ENCODE results near the gene ARGFX. TPM values are rescaled to one million over a fixed set of nuclear protein-coding genes. Genes with fewer than 3 reads are reported as not detected.

Gene ARGFX
- total RNA-seq = not detected in 2 replicates

DNA sequence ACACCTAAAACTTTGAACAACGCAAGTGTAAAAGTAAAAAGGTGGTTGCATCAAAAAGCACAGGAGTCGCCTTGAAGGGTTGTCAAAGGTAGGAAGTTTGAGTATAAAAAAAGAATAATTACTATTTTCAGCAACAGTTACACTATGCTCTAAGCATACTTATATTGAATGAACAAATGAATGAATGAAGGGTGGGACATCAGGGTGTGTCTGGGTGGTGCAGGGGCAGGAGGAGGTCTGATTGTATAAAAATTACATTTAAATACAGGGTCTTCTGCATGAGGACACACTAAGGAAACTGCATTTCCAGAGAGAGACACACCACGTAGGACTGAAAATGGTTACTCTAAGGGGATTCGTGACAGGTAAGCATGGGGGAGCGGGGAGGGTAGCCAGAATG, at the start of gene ARGFX:
Gene ARGFX (plus strand): TSS at position 301 of the 400 bp plus-strand sequence. CDS start 2,765 bp downstream, outside the sequence.
- ChIA-PET CTCF (no interaction called here), POLR2A (no interaction called here)
- H3K27ac Mint-ChIP-seq = no peak within 1 kb of the TSS
- H3K36me3 Mint-ChIP-seq (ENCODE audit: low read depth) = no peaks in the 10 kb centered on the region
- no peaks in the 10 kb centered on the region for H3K27me3 Mint-ChIP-seq
- H3K4me3 Mint-ChIP-seq = no peak within 1 kb of the TSS
- ATAC-seq (ENCODE audit: low read depth) (no peak), DNase-seq (no peak)
- no peaks in the 10 kb centered on the region for H3K4me1 Mint-ChIP-seq
- intact Hi-C loops (cut with micrococcal nuclease) = no loop called here
- TF ChIP-seq, protein P1, sequence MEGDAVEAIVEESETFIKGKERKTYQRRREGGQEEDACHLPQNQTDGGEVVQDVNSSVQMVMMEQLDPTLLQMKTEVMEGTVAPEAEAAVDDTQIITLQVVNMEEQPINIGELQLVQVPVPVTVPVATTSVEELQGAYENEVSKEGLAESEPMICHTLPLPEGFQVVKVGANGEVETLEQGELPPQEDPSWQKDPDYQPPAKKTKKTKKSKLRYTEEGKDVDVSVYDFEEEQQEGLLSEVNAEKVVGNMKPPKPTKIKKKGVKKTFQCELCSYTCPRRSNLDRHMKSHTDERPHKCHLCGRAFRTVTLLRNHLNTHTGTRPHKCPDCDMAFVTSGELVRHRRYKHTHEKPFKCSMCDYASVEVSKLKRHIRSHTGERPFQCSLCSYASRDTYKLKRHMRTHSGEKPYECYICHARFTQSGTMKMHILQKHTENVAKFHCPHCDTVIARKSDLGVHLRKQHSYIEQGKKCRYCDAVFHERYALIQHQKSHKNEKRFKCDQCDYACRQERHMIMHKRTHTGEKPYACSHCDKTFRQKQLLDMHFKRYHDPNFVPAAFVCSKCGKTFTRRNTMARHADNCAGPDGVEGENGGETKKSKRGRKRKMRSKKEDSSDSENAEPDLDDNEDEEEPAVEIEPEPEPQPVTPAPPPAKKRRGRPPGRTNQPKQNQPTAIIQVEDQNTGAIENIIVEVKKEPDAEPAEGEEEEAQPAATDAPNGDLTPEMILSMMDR (IDR thresholded peaks at IDR 0.05) = no peak
- no peaks in the 10 kb centered on the region for H3K9me3 Mint-ChIP-seq

DNA sequence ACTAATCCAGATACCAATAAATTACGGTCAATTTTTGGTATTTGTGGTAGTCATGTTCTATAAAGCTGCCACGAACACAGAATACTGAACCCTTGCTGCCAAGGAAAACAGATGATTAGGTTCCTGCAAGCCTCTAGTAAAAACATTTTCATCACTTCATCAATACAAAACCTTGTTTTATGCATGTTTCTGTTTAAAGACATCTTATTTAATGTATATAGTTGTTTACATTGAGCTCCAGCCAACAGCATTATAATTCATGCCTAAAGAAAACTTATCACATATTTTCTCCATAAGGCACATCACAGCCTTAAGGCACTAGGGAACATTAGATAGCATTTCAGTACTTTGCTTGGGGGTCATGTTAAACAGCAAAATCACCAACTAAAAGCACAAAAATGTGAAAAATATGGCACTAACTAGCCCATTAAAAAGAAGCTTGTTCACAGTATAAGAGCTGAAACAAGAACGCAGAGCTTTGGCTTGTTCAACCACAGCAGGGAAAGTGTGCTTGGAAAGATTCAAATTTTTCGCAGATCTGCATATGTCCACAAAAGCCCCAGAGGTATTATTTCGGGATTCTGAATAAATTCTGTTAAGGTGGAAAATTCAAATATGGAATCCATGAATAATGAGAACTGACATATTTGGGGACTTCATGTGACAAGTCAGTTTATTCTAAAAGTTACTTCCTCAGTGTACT, 49.6 kb upstream of the ARGFX start:
- no peak overlapping the region for H3K27ac Mint-ChIP-seq
- no peaks in the 10 kb centered on the region for H3K4me1 Mint-ChIP-seq
- no peaks in the 10 kb centered on the region for H3K27me3 Mint-ChIP-seq
- no peak for ATAC-seq (ENCODE audit: low read depth)
- ChIA-PET POLR2A (no interaction called here), CTCF (no interaction called here)
- intact Hi-C loops (cut with micrococcal nuclease) = no loop called here
- no peak overlapping the region for H3K4me3 Mint-ChIP-seq
- H3K36me3 Mint-ChIP-seq (ENCODE audit: low read depth) = peaks cover 3% of the 10 kb centered on the region
- DNase-seq = no peak
- H3K9me3 Mint-ChIP-seq = peaks cover 10% of the 10 kb centered on the region
- TF ChIP-seq, protein P1 (IDR thresholded peaks at IDR 0.05) = no peak

DNA sequence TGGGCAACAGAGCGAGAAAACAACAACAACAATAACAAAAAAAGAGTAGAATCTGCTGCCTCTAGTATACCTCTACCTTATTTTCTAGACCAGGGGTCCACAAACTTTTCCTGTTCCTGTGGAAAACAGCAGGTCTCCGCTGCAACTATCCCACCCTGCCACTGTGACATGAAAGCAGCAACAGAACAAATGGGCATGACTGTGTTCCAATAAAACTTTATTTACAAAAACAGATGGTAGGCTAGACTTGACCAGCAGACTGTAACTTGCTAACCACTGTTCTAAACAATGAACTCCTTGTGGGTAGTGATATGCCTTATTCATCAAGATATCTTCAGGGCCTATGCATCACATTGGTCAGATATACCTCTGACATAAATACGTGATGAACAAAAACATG, 47.2 kb upstream of the ARGFX start:
- Mint-ChIP-seq H3K27me3 (no peaks in the 10 kb centered on the region), H3K4me3 (no peak overlapping the region), H3K27ac (no peak overlapping the region), H3K4me1 (no peaks in the 10 kb centered on the region), H3K36me3 (ENCODE audit: low read depth) (no peaks in the 10 kb centered on the region), H3K9me3 (peaks cover 7% of the 10 kb centered on the region)
- POLR2A ChIA-PET = no interaction called here
- DNase-seq (no peak), ATAC-seq (ENCODE audit: low read depth) (no peak)
- intact Hi-C loops (cut with micrococcal nuclease) = no loop called here
- TF ChIP-seq, protein P1 (IDR thresholded peaks at IDR 0.05) = no peak
- CTCF ChIA-PET = no interaction called here

DNA sequence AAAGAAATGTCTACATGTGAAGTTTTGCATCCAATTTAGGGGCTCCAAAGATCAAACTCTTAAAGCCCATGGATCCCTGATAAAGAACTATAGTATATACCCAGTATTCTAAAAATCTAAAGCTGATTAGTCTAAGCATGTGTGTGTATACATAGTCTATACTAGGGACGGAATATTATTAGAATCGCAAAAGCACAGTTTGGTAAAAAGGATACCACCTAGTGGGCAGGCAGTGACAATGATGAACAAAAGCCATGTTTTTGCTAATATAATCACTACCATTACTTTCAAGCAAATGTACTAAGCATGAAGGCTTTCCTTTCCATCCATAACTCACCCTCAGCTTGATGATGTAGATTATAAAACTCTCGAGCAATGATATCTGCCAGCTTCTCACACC, 38.4 kb upstream of the ARGFX start:
- no peaks in the 10 kb centered on the region for H3K4me1 Mint-ChIP-seq
- intact Hi-C loops (cut with micrococcal nuclease) = loop anchor here (2.0 kb wide), 1 partner anchor 969 kb away; no protein-coding TSS in a partner anchor
- H3K27me3 Mint-ChIP-seq = no peaks in the 10 kb centered on the region
- no peaks in the 10 kb centered on the region for H3K36me3 Mint-ChIP-seq (ENCODE audit: low read depth)
- POLR2A ChIA-PET = no interaction called here
- no peak overlapping the region for H3K27ac Mint-ChIP-seq
- ATAC-seq (ENCODE audit: low read depth) (no peak), DNase-seq (no peak)
- CTCF ChIA-PET = no interaction called here
- TF ChIP-seq, protein P1 (IDR thresholded peaks at IDR 0.05) = no peak
- H3K9me3 Mint-ChIP-seq = no peaks in the 10 kb centered on the region
- no peak overlapping the region for H3K4me3 Mint-ChIP-seq

DNA sequence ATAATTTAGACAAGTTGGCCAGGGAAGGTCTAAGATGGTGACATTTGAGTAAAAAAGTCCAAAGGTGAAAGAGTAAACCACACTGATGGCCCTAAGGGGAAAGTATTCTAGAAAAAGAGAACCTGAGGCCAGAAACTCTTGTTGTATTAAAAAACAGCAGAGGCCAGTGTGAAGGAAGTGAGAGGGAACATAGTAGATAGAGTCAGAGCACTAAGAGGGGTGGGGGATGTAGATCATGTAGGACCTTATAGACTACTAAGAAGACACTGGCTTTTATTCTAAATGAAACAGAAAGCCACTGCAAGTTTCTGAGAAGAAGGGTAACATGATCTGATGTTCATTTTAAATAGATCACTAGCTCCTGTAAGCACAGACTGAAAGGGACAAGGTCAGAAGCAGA, 36.5 kb upstream of the ARGFX start:
- POLR2A ChIA-PET = no interaction called here
- TF ChIP-seq, protein P1 (IDR thresholded peaks at IDR 0.05) = no peak

More for the DNA sequence above, 36.5 kb upstream of the ARGFX start:
- no peak for DNase-seq
- no peak for ATAC-seq (ENCODE audit: low read depth)
- Mint-ChIP-seq H3K4me1 (no peaks in the 10 kb centered on the region), H3K27ac (no peak overlapping the region), H3K27me3 (no peaks in the 10 kb centered on the region), H3K36me3 (ENCODE audit: low read depth) (no peaks in the 10 kb centered on the region), H3K4me3 (no peak overlapping the region), H3K9me3 (no peaks in the 10 kb centered on the region)
- CTCF ChIA-PET = no interaction called here
- intact Hi-C loops (cut with micrococcal nuclease) = no loop called here

Measured in activated B cell treated with CpG ODN at 0.5 μM for 24 hours (primary cell).